ENCODE measurements around the gene DSC3.

The DSC3 gene

GRCh38 chr18:30997223-30997622, 45.3 kb downstream of the DSC3 start:
- no peak overlapping the region for H3K4me3 ChIP-seq (ENCODE audit: low read depth, low read length)
- TF ChIP-seq MYC (IDR thresholded peaks at IDR 0.05; ENCODE audit: low read depth, low read length) (no peak), CTCF (IDR thresholded peaks at IDR 0.05; ENCODE audit: low read depth, low read length) (no peak)
- no peak for DNase-seq (ENCODE audit: low read depth)

GRCh38 chr18:30992231-30992630, 50.3 kb downstream of the DSC3 start:
- DNase-seq (ENCODE audit: low read depth), result no peak
- H3K4me3 ChIP-seq (ENCODE audit: low read depth, low read length), result no peak overlapping the region
- no peak for TF ChIP-seq POLR2A (IDR thresholded peaks at IDR 0.05; ENCODE audit: extremely low read depth, insufficient read length)

GRCh38 chr18:30991397-30991796, 51.1 kb downstream of the DSC3 start:
- H3K4me3 ChIP-seq (ENCODE audit: low read depth, low read length), result no peak overlapping the region
- DNase-seq (ENCODE audit: low read depth), result no peak
- no peak for TF ChIP-seq CTCF (IDR thresholded peaks at IDR 0.05; ENCODE audit: low read depth, low read length)
- no peak for TF ChIP-seq MAX (IDR thresholded peaks at IDR 0.05; ENCODE audit: low read depth, low read length)
- no peak for TF ChIP-seq MYC (IDR thresholded peaks at IDR 0.05; ENCODE audit: low read depth, low read length)
- no peak for TF ChIP-seq POLR2A (IDR thresholded peaks at IDR 0.05; ENCODE audit: extremely low read depth, insufficient read length)

GRCh38 chr18:30989141-30989540, 53.4 kb downstream of the DSC3 start:
- H3K4me3 ChIP-seq (ENCODE audit: low read depth, low read length), result no peak overlapping the region
- no peak for DNase-seq (ENCODE audit: low read depth)
- TF ChIP-seq CTCF (IDR thresholded peaks at IDR 0.05; ENCODE audit: low read depth, low read length) (no peak), MAX (IDR thresholded peaks at IDR 0.05; ENCODE audit: low read depth, low read length) (no peak), POLR2A (IDR thresholded peaks at IDR 0.05; ENCODE audit: extremely low read depth, insufficient read length) (no peak), MYC (IDR thresholded peaks at IDR 0.05; ENCODE audit: low read depth, low read length) (no peak)

GRCh38 chr18:30988440-30988839, 54.1 kb downstream of the DSC3 start:
- TF ChIP-seq MAX (IDR thresholded peaks at IDR 0.05; ENCODE audit: low read depth, low read length) (no peak), MYC (IDR thresholded peaks at IDR 0.05; ENCODE audit: low read depth, low read length) (no peak), CTCF (IDR thresholded peaks at IDR 0.05; ENCODE audit: low read depth, low read length) (no peak), POLR2A (IDR thresholded peaks at IDR 0.05; ENCODE audit: extremely low read depth, insufficient read length) (no peak)
- no peak overlapping the region for H3K4me3 ChIP-seq (ENCODE audit: low read depth, low read length)
- no peak for DNase-seq (ENCODE audit: low read depth)

GRCh38 chr18:30987467-30988241, 54.9 kb downstream of the DSC3 start:
- TF ChIP-seq POLR2A (IDR thresholded peaks at IDR 0.05; ENCODE audit: extremely low read depth, insufficient read length) (no peak), CTCF (IDR thresholded peaks at IDR 0.05; ENCODE audit: low read depth, low read length) (no peak), MYC (IDR thresholded peaks at IDR 0.05; ENCODE audit: low read depth, low read length) (no peak), MAX (IDR thresholded peaks at IDR 0.05; ENCODE audit: low read depth, low read length) (no peak)
- DNase-seq (ENCODE audit: low read depth), result peak; percentile 21
- H3K4me3 ChIP-seq (ENCODE audit: low read depth, low read length), result no peak overlapping the region
